Measurements from ENCODE around the gene TUBE1. TPM values are rescaled to one million over a fixed set of nuclear protein-coding genes. Genes with fewer than 3 reads are reported as not detected.

Gene TUBE1
- total and polyA plus RNA-seq, 10 of the 15 experiments (the other 5 are each of a cell fraction or from before 2014, with no cell fraction given), result 6.3 to 25.2 (median 13.6) TPM

DNA sequence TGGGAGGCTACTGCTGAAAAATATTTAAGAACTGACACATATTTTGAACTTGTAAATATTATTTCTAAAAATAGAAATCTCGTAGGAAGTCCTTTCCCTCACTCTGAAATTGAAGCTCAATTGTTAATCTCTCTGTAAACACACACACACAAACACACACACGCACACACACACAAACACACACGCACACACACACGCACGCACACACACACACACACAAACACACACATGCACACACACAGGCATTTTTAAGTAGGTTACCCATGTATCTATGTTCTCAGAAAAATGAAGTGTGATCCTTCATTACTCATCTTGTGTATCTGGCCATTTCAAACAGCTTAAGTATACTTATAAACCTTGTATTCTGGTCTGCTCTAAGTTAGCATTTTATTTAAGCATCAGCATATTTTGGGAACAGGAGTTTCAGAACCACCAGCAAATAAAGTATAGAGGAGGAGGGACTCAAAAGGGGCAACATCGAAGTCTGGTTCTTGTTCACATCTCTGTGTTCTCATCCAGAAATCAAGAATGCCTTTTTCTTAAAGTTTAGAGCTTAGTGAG lies 21.8 kb downstream of the TUBE1 start (continued):
- no peak for TF ChIP-seq ZBTB40 (IDR thresholded peaks at IDR 0.05; ENCODE audit: borderline replicate concordance)
- TF ChIP-seq RELA (IDR thresholded peaks at IDR 0.05; ENCODE audit: borderline replicate concordance, partially characterized antibody), result no peak
- no peak for TF ChIP-seq MYB (IDR thresholded peaks at IDR 0.05; ENCODE audit: borderline replicate concordance, low read depth, low read length)
- no peak for TF ChIP-seq BMI1 (IDR thresholded peaks at IDR 0.05; ENCODE audit: borderline replicate concordance)
- no peak for TF ChIP-seq NKRF (conservative IDR thresholded peaks at IDR 0.05)
- TF ChIP-seq NRF1 (conservative IDR thresholded peaks at IDR 0.05; ENCODE audit: low read depth, low read length), result no peak

Data from GM12878 (cell line).